HL-60 (cell line): ENCODE data around the gene LAMA5.

ENCODE experiments used
- CTCF ChIP-seq: IDR thresholded peaks from one replicate; pipeline ENCODE4 v1.5.1; 2011; ENCODE audit warnings: low read length, control low read depth, inconsistent platforms; ENCODE audit not compliant: insufficient read depth
- GABPA ChIP-seq: IDR thresholded peaks from 2 replicates; pipeline ENCODE4 v1.6.1; 2012; ENCODE audit warnings: low read depth
- POLR2AphosphoS5 ChIP-seq: IDR thresholded peaks from 2 replicates; pipeline ENCODE4 v1.6.1; 2012; ENCODE audit warnings: low read depth
- REST ChIP-seq: IDR thresholded peaks from 2 replicates; pipeline ENCODE4 v1.6.1; 2012; ENCODE audit warnings: low read depth; ENCODE audit not compliant: insufficient replicate concordance

GRCh38 chr20:62336775-62337557, 30.1 kb downstream of the LAMA5 start:
- TF ChIP-seq CTCF, result no peak
- no peak for TF ChIP-seq POLR2AphosphoS5
- no peak for TF ChIP-seq GABPA
- TF ChIP-seq REST, result no peak
